D721Med (cell line): ENCODE results near the gene PRRT1.

Source experiments
- DNase-seq: peaks from one replicate; pipeline ENCODE4 v3.0.0; 2011; ENCODE audit warnings: low spot score; ENCODE audit not compliant: insufficient read length
- FAIRE-seq: peaks from 2 replicates; lab custom pipeline; 2011; peaks lifted over from hg19 to GRCh38; lab: Jason Lieb, UNC
- CTCF ChIP-seq: IDR thresholded peaks from 2 replicates; pipeline ENCODE4 v1.5.1; 2012; ENCODE audit warnings: mild to moderate bottlenecking, control low read depth; ENCODE audit not compliant: insufficient read depth; ENCODE audit errors: missing control alignments

The PRRT1 gene

GRCh38 chr6:32175322-32175710, 23.6 kb upstream of the PRRT1 start:
- DNase-seq, result no peak
- TF ChIP-seq CTCF, result no peak
- no peak for FAIRE-seq

- no peak for TF ChIP-seq CTCF
- no peak for DNase-seq
- no peak for FAIRE-seq
Measured at GRCh38 chr6:32174416-32174815, 22.7 kb upstream of the PRRT1 start.

- no peak for DNase-seq
- no peak for TF ChIP-seq CTCF
- FAIRE-seq, result no peak
Measured at GRCh38 chr6:32173051-32173727, 21.4 kb upstream of the PRRT1 start.

- FAIRE-seq (no peak), DNase-seq (no peak)
- no peak for TF ChIP-seq CTCF
Measured at GRCh38 chr6:32171234-32171633, 19.5 kb upstream of the PRRT1 start.

- TF ChIP-seq CTCF, result no peak
- no peak for FAIRE-seq
- no peak for DNase-seq
Measured at GRCh38 chr6:32170294-32170693, 18.6 kb upstream of the PRRT1 start.

- FAIRE-seq (no peak), DNase-seq (no peak)
- TF ChIP-seq CTCF, result no peak
Measured at GRCh38 chr6:32168807-32169591, 17.3 kb upstream of the PRRT1 start.

- no peak for DNase-seq
- no peak for TF ChIP-seq CTCF
- FAIRE-seq, result no peak
Measured at GRCh38 chr6:32168350-32168749, 16.6 kb upstream of the PRRT1 start.
